OCI-M2 (cell line): Measurements from ENCODE around the gene PTMA.
A peak's percentile ranks its signal among the peaks of the same experiment; 100 is the strongest.
"Not testable (repeated sequence)": the region's sequence is repeated elsewhere in the genome, so short reads cannot be mapped to it uniquely, and the experiment has no call there.

Source experiments
- DNase-seq: peaks from one replicate; lab custom pipeline; 2025; ENCODE audit not compliant: unreplicated experiment; lab: John Stamatoyannopoulos, UW

The PTMA gene

GRCh38 chr2:231691251-231691772, 17.0 kb upstream of the PTMA start:
- no peak for DNase-seq

- DNase-seq: no peak
Observed at GRCh38 chr2:231692847-231693246, 15.5 kb upstream of the PTMA start.

- no peak for DNase-seq
Observed at GRCh38 chr2:231693956-231694355, 14.4 kb upstream of the PTMA start.

DNA sequence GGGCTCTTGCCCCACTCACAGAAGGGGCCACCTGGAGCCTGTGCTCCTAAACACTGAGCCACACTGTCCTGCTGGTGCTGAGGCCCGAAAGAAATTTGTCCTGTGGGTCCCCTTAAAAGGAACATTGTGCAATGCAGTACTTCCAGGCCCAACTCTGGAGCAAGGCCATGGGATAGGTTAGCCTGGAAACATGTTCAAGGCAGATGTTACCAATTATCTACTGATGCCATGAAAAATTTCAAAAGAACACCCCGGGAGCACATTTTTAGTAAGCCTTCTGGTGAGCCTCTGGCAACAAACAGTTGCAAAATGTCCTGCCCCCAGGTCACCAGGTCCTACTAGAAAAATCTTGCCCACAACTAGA, 12.3 kb upstream of the PTMA start:
- DNase-seq: no peak

GRCh38 chr2:231699006-231699405, 9.3 kb upstream of the PTMA start:
- no peak for DNase-seq

GRCh38 chr2:231701456-231702373, 6.6 kb upstream of the PTMA start:
- DNase-seq: no peak

- no peak for DNase-seq
Observed at GRCh38 chr2:231704017-231704416, 4.3 kb upstream of the PTMA start.

DNA sequence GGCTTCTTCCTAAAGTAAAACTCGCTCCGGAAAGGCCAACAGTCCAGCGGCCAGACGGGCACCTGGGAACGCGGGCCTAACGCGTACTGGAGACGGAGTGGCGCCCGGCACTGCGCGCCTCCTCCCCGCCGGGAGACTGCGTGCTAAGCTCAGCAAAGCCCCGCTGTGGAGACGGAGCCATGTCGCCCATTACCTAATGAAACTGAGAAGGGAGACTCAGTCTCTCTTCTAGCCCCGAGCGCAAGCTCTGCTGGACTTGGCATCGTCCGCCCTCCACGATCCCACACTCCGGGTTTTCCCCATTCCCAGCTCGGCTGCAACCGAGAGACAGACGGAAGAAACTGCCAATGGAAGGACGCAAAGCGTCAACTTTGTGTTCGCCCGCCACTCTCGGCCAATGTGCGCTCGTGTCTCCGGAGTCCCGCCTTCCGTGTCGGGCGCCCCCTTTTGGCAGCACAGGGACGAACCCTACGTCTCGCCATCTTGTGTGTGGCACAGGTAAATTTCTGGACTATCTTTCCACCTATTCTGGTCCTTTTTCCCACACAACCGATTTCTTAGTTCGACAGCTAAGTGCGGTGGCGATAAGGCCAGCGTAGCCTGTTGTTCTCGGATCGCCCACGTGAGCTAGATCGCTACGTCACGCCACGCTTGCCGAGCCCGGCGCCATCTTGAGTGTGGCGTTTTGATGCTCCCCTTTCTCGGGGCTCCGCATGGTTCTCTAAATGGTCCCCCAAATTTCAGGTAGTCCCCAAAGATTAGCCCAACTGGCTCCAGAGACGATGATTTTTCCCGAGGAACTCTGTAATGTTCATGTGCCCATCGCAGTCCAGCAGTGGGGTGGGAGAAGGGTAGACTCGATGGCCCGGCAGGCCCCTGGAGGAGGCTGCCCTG, 1.3 kb upstream of the PTMA start:
- DNase-seq: peak; percentile 50

DNA sequence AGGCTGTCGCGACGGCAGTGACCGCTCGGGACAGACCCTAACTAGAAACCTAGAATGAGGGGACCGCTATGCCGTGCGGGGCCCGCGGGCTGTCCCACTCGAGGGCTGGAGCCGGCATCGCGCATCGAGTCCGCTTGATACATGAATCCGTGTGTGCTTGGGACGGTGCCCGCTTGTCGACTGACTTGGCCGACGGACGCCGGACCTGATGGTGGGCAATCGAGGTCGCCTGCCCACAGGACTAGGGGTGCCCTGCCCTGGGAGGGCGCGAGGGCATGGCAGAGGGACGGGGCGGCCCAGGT, 749 bp upstream of the PTMA start:
- DNase-seq: no peak

- no peak for DNase-seq
Observed at GRCh38 chr2:231708773-231709635, 679 bp downstream of the PTMA start.

GRCh38 chr2:231709636-231709980, 1.3 kb downstream of the PTMA start:
- DNase-seq: no peak

DNA sequence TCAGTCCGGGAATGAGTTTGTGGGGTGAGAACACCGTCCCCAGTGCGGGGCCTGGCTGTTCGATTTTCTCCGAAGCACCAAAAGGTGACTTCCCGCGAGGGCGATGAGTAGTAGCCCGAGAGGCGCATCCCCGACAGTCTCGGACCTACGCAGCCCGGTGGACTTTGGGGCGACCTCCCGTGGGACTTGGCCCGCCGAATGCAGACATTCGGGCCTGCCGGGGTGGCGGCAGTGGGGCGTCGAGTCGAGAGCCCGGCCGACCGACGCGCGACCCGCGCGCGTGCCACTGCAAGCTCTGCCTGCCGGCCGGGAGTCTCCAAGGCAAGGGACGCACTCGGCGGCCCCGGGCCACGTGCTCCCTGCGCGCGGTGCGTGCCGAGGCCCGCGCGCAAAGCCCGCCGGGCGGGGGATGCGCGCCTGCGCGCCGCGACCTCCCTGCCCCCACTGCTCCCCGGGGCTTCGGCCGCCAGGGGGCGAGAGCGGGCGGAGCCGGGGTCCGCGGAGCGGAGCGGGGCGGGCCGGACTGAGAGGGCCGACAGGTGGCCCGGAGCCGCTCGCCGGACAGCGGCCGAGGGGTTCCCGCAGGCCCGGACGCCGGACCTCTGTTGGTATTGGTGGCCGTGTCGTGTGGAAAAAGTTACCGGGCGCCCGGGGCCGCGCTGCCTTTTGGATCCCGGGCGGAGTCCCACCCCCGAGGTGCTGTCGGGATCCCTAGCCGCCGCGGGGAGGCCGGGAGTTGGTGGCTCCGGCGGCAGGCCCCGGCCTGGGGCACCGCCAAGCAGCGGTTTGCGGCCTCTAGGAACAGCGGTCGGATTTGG, 1.9 kb downstream of the PTMA start:
- DNase-seq: no peak

DNA sequence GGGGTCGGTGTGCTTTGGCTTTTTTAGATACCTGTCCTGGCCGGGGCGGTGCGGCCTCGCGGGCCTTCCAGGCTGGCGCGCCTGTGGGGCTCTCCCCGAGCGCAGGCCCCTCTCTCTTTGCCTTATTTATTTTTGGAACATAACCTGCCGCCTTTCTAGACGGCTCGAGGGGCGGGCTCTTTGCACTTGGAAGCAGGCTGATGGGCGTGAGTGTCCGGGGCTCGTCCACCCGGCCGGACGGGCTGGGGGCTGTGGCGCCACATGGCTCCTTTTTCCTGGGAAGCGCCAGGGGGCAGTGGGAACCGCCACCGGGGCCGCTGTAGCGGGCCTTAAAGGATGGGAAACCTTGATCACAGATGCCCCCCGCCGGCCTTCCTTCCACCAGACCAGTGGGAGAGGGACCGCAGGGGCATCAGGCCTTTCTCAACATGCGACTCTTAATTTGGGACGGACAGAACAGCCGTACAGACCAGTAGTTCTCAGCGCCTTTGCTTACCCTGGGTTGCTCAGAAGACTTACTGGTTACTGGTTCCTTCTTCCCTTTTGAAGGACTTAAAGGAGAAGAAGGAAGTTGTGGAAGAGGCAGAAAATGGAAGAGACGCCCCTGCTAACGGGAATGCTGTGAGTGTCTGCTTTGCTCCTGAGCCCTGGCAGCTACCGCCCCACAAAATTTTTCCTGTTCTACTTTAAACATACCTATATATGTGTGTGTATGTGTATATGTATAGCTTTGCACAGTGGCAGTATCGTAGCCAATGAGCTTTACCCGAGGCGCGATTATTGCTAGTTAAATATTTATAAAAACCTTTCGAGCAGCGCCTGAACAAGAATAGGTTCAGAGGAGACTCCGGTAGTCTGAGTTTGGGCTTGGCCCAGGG, 2.7 kb downstream of the PTMA start:
- no peak for DNase-seq

DNA sequence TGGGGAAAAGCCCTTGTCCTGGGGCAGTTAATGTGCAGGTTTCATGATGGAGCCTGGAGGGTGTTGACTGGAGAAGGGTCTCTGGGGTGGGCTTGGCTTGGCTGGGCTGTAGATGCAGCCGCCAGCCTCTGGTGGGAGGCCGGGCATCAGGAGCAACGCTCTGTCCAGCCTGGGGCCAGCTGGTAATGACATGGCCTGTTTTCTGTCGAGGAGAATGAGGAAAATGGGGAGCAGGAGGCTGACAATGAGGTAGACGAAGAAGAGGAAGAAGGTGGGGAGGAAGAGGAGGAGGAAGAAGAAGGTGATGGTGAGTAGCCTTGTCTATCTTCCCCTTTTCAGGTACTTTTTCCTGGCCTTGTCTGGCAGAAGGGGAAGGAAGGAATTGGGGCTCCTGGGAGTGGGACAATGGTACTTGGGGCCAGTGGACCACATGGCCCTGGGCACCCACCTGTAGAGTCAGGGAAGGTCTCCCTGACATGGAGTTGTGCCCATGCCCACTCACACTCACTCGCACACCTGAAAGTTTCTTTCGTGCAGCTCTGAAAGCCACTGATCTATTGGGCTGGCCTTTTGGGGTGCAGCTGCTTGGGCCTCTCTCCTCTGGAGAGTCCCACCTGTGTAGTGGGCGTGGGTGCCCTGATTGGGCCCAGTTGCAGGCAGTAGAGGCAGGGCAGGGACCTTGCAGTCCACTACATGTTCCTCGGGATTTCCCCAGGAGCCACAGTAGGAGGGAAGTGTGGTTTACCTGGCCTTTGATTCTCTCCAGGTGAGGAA, 3.5 kb downstream of the PTMA start:
- no peak for DNase-seq

- DNase-seq: not testable (repeated sequence)
Observed at GRCh38 chr2:231712451-231713021, 4.2 kb downstream of the PTMA start.

DNA sequence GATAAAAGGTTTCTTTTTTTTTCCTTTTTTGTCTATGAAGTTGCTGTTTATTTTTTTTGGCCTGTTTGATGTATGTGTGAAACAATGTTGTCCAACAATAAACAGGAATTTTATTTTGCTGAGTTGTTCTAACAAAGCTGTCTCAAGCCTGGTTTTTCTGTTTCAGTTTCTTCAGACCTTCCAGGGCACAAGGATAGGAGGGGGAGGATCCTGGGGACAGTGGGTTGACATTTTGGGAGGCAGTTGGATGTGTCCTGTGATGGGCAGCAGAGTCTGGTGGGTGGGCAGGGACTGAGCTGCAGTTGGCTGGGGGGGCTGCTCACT, 5.0 kb downstream of the PTMA start:
- not testable (repeated sequence) for DNase-seq

GRCh38 chr2:231713730-231714638, 5.7 kb downstream of the PTMA start:
- DNase-seq: peak; percentile 75
